ENCODE results near the gene MID1IP1. TPM values are rescaled to one million over a fixed set of nuclear protein-coding genes. Genes with fewer than 3 reads are reported as not detected.

The MID1IP1 gene
- total and polyA plus RNA-seq, 2 of the 13 experiments (the other 11 are each of a cell fraction or from before 2014, with no cell fraction given), result 35.7 to 36.1 TPM

DNA sequence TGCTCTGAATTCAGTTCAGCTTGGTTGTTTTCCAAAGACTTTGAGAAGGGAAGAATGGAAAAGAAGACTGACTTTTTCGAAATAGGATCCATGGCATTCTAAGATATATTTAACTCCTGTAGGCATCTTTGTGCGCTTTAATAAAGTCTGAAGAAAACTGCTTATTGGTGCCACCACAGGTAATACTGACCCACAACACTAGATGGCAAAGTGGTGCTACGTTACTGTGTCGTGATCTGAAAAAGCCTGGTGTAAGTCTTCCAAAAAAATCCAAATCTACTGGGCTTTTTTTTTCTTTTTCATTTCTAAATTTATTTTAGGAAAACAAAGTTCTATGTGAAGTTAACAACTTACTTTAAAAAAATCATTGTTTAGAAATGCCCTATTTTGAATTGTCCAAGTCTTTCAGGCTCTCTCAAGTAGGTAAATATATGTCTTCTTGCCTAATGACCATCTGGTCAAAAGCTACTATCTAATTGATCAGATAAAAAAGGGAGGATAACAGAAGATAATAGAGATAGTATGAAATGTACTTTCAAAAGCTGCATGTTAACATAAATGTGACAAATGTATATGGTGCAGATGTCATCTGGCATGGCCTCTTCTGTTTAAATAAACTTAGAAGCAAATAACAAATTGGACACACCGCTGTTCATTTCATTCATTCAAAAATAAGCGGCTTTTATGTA, 47.0 kb upstream of the MID1IP1 start:
- BruUV-seq (replicated peaks), result no TSS peak
- H3K4me2 ChIP-seq (ENCODE audit: low read depth, low read length), result no peak overlapping the region
- FAIRE-seq (peak; percentile 80), DNase-seq (ENCODE audit: low spot score) (peak; percentile 19), ATAC-seq (no peak)
- H3K79me2 ChIP-seq (ENCODE audit: insufficient read depth, low read length), result no peaks in the 10 kb centered on the region
- in situ Hi-C loops (cut with HindIII; ENCODE audit: extremely low pct_ligation_motif_present, low pct_unique_long_range_greater_than_20kb) (loop anchor here (5.0 to 10.0 kb wide), 2 partner anchors 391 to 488 kb away; no protein-coding TSS in a partner anchor), intact Hi-C loops (cut with micrococcal nuclease; ENCODE audit: unreplicated experiment) (loop anchor here (1.0 kb wide), 1 partner anchor 398 kb away; no protein-coding TSS in a partner anchor)
- H2AFZ ChIP-seq (ENCODE audit: low read length), result no peak overlapping the region
- CTCF ChIA-PET (ENCODE audit: low intra/inter-chr PET ratio, low total read pairs), result interaction anchor here (1.1 to 1.8 kb wide), 3 partner anchors 231 to 488 kb away, joined by 3 to 23 read pairs (median 10); no protein-coding TSS in a partner anchor
- H3K9me3 ChIP-seq (ENCODE audit: low read length), result no peaks in the 10 kb centered on the region
- WGBS (ENCODE audit: low lambda C conversion rate), result 9% methylated on average over 6 of the region's 6 CpGs
- H3K27me3 ChIP-seq (ENCODE audit: control insufficient read depth in 1 of 2, insufficient read depth in 2 of 2, low read length in 2 of 2), result no peaks in the 10 kb centered on the region
- no peaks in the 10 kb centered on the region for H3K36me3 ChIP-seq (replicated peaks in 1 of 2; ENCODE audit: control insufficient read depth in 1 of 2, insufficient read depth in 2 of 2, low read length in 2 of 2)
- H4K20me1 ChIP-seq (ENCODE audit: insufficient read depth, low read length), result no peaks in the 10 kb centered on the region
- TF ChIP-seq RAD21 (CRISPR knock-in tag; IDR thresholded peaks at IDR 0.05), result 0 out of 2 replicates have a peak, but pooled peaks have one; percentile 20
- TF ChIP-seq, protein P1, sequence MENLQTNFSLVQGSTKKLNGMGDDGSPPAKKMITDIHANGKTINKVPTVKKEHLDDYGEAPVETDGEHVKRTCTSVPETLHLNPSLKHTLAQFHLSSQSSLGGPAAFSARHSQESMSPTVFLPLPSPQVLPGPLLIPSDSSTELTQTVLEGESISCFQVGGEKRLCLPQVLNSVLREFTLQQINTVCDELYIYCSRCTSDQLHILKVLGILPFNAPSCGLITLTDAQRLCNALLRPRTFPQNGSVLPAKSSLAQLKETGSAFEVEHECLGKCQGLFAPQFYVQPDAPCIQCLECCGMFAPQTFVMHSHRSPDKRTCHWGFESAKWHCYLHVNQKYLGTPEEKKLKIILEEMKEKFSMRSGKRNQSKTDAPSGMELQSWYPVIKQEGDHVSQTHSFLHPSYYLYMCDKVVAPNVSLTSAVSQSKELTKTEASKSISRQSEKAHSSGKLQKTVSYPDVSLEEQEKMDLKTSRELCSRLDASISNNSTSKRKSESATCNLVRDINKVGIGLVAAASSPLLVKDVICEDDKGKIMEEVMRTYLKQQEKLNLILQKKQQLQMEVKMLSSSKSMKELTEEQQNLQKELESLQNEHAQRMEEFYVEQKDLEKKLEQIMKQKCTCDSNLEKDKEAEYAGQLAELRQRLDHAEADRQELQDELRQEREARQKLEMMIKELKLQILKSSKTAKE (CRISPR knock-in tag; IDR thresholded peaks at IDR 0.05; ENCODE audit: borderline replicate concordance), result no peak
- TF ChIP-seq, protein P2, sequence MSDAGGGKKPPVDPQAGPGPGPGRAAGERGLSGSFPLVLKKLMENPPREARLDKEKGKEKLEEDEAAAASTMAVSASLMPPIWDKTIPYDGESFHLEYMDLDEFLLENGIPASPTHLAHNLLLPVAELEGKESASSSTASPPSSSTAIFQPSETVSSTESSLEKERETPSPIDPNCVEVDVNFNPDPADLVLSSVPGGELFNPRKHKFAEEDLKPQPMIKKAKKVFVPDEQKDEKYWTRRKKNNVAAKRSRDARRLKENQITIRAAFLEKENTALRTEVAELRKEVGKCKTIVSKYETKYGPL (CRISPR knock-in tag; IDR thresholded peaks at IDR 0.05), result no peak
- TF ChIP-seq JARID2 (CRISPR knock-in tag; IDR thresholded peaks at IDR 0.05; ENCODE audit: insufficient replicate concordance), result no peak
- TF ChIP-seq, protein P3, sequence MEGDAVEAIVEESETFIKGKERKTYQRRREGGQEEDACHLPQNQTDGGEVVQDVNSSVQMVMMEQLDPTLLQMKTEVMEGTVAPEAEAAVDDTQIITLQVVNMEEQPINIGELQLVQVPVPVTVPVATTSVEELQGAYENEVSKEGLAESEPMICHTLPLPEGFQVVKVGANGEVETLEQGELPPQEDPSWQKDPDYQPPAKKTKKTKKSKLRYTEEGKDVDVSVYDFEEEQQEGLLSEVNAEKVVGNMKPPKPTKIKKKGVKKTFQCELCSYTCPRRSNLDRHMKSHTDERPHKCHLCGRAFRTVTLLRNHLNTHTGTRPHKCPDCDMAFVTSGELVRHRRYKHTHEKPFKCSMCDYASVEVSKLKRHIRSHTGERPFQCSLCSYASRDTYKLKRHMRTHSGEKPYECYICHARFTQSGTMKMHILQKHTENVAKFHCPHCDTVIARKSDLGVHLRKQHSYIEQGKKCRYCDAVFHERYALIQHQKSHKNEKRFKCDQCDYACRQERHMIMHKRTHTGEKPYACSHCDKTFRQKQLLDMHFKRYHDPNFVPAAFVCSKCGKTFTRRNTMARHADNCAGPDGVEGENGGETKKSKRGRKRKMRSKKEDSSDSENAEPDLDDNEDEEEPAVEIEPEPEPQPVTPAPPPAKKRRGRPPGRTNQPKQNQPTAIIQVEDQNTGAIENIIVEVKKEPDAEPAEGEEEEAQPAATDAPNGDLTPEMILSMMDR (CRISPR knock-in tag; IDR thresholded peaks at IDR 0.05), result peak; percentile 52
- TF ChIP-seq STAG1 (CRISPR knock-in tag; IDR thresholded peaks at IDR 0.05), result peak; percentile 84
- no peak for TF ChIP-seq NFE2L1 (CRISPR knock-in tag; IDR thresholded peaks at IDR 0.05; ENCODE audit: borderline replicate concordance)
- TF ChIP-seq CCDC6 (CRISPR knock-in tag; IDR thresholded peaks at IDR 0.05), result no peak
- TF ChIP-seq SMC3 (IDR thresholded peaks at IDR 0.05; ENCODE audit: low read length), result peak; percentile 71
- no peak for TF ChIP-seq ZNF33A (CRISPR knock-in tag; IDR thresholded peaks at IDR 0.05; ENCODE audit: borderline replicate concordance)
- TF ChIP-seq, protein P4, sequence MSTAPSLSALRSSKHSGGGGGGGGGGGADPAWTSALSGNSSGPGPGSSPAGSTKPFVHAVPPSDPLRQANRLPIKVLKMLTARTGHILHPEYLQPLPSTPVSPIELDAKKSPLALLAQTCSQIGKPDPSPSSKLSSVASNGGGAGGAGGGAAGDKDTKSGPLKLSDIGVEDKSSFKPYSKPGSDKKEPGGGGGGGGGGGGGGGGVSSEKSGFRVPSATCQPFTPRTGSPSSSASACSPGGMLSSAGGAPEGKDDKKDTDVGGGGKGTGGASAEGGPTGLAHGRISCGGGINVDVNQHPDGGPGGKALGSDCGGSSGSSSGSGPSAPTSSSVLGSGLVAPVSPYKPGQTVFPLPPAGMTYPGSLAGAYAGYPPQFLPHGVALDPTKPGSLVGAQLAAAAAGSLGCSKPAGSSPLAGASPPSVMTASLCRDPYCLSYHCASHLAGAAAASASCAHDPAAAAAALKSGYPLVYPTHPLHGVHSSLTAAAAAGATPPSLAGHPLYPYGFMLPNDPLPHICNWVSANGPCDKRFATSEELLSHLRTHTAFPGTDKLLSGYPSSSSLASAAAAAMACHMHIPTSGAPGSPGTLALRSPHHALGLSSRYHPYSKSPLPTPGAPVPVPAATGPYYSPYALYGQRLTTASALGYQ (CRISPR knock-in tag; IDR thresholded peaks at IDR 0.05), result no peak
- no peak for TF ChIP-seq CENPX (CRISPR knock-in tag; IDR thresholded peaks at IDR 0.05)
- TF ChIP-seq ZFP90 (CRISPR knock-in tag; IDR thresholded peaks at IDR 0.05; ENCODE audit: borderline replicate concordance), result no peak
- TF ChIP-seq ZNF598 (CRISPR knock-in tag; IDR thresholded peaks at IDR 0.05; ENCODE audit: borderline replicate concordance), result no peak
- TF ChIP-seq HMG20B (CRISPR knock-in tag; conservative IDR thresholded peaks at IDR 0.05), result no peak
- TF ChIP-seq HMGA1 (CRISPR knock-in tag; conservative IDR thresholded peaks at IDR 0.05), result no peak
- no peak for TF ChIP-seq ZNF709 (CRISPR knock-in tag; IDR thresholded peaks at IDR 0.05)
- TF ChIP-seq NFE2 (CRISPR knock-in tag; IDR thresholded peaks at IDR 0.05), result no peak
- no peak overlapping the region for H3K27ac ChIP-seq (ENCODE audit: extremely low read length, insufficient read depth, low read length)
- no peak overlapping the region for H3K4me3 ChIP-seq (replicated peaks in 1 of 3; ENCODE audit: insufficient read depth in 1 of 3, low read depth in 2 of 3, low read length in 3 of 3)
- POLR2A ChIA-PET, result no interaction called here
- H3K4me1 ChIP-seq (ENCODE audit: insufficient read depth, low read length), result no peaks in the 10 kb centered on the region
- no peak overlapping the region for H3K9ac ChIP-seq (ENCODE audit: insufficient read depth, low read depth, low read length)
